Measurements from ENCODE around the gene IGF2BP2.

DNA sequence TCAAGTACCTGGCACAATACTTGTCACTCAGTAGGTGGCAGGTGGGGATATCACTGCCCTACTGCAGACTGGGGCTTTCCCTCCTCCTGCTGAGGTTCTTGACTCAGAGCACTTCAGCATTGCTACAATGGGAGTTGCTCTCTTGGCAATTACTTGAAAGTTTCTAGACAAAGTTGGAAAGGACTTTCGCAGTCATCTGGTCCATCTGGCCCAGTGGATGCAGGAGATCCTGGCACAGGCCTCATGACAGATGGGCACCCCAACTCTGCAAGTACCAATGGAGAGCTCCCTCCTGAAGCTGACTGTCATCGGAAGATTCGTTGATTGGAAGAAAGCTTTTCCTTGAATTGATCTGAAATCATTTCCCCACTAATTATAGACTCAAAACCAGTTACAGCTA is 19.2 kb upstream of the IGF2BP2 start:
- TF ChIP-seq CTCF (IDR thresholded peaks at IDR 0.05) (no peak), ATF1 (CRISPR knock-in tag; IDR thresholded peaks at IDR 0.05) (no peak), ZNF263 (CRISPR knock-in tag; IDR thresholded peaks at IDR 0.05; ENCODE audit: low read depth) (no peak), CREM (CRISPR knock-in tag; IDR thresholded peaks at IDR 0.05) (no peak), MAX (CRISPR knock-in tag; IDR thresholded peaks at IDR 0.05) (no peak), PRRX2 (CRISPR knock-in tag; IDR thresholded peaks at IDR 0.05) (no peak), ZNF423 (CRISPR knock-in tag; IDR thresholded peaks at IDR 0.05) (no peak), ELF4 (CRISPR knock-in tag; IDR thresholded peaks at IDR 0.05; ENCODE audit: low read depth) (no peak), IRF1 (CRISPR knock-in tag; IDR thresholded peaks at IDR 0.05) (no peak), ETV6 (CRISPR knock-in tag; IDR thresholded peaks at IDR 0.05) (no peak), TCF7 (CRISPR knock-in tag; IDR thresholded peaks at IDR 0.05; ENCODE audit: low read depth) (no peak), FOXK1 (CRISPR knock-in tag; IDR thresholded peaks at IDR 0.05) (no peak), NR1H2 (CRISPR knock-in tag; IDR thresholded peaks at IDR 0.05) (no peak)
- TF ChIP-seq, protein P1, sequence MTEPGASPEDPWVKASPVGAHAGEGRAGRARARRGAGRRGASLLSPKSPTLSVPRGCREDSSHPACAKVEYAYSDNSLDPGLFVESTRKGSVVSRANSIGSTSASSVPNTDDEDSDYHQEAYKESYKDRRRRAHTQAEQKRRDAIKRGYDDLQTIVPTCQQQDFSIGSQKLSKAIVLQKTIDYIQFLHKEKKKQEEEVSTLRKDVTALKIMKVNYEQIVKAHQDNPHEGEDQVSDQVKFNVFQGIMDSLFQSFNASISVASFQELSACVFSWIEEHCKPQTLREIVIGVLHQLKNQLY (CRISPR knock-in tag; IDR thresholded peaks at IDR 0.05), result no peak

Measured in WTC11 (cell line).